IPS-NIHi7 (cell line): Measurements from ENCODE around the gene HSFX3.
"Not testable (repeated sequence)": the region's sequence is repeated elsewhere in the genome, so short reads cannot be mapped to it uniquely, and the experiment has no call there.

ENCODE experiments used
- DNase-seq: peaks from one replicate; pipeline ENCODE4 v3.0.0; 2012; ENCODE audit warnings: mixed read lengths; ENCODE audit errors: extremely low spot score

HSFX3 gene

DNA sequence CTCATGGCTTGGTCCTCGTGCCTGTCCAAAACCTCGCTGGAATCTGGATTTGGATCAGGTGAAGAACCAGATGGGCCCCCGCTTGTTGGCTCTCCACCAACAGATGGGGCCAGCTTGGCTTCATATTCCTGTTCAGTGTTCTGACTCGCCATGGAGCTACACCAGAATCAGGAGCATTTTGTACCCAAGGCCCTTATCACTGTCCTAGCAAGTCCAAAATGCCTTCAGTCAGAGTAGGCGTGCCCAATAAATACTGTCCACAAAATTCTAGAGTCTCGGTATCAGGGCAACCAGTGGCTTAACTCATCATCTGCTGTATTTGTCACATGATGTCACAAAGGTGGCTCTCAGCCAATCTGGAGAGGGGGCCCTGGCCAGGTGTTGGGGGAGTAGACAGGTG lies at the start of gene HSFX3:
Gene HSFX3, minus strand, starts transcription at position 224 of the 400 bp plus-strand sequence. Its CDS starts 72 bp downstream, at position 152.
- DNase-seq = not testable (repeated sequence)

DNA sequence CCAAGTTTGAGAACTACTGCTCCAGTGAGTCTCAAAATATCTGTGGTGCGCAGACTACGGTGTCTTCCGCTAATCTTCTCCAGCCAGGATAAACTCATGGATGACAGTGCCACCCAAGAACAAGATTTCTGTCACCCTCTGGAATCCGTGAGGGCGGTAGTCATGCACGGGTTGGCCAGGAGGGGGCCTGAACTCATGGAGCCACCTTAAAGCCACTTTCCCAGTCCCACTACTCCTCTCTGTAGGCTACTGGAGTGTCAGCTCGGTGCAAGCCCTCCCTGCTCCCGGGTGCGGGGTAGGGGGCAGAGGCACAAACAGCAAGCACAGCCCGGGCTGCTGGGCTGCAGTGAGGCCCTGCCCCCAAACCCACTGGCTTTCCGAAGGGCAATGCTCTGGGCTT lies 48.9 kb upstream of the HSFX3 start:
- not testable (repeated sequence) for DNase-seq

GRCh38 chrX:149595943-149596342 lies 46.2 kb upstream of the HSFX3 start:
- DNase-seq = not testable (repeated sequence)

- DNase-seq = not testable (repeated sequence)
Observed at GRCh38 chrX:149595214-149595613, 45.5 kb upstream of the HSFX3 start, which contains the start of gene HSFX2. Gene HSFX2 (minus strand): TSS chrX:149595314. CDS start chrX:149594700, 614 bp downstream.

- DNase-seq = not testable (repeated sequence)
Observed at GRCh38 chrX:149590993-149591392, 41.3 kb upstream of the HSFX3 start.

- not testable (repeated sequence) for DNase-seq
Observed at GRCh38 chrX:149587359-149587758, 37.6 kb upstream of the HSFX3 start, which contains the start of gene MAGEA9B. Gene MAGEA9B (minus strand): TSS chrX:149587459. CDS start chrX:149583179, 4,280 bp downstream.

DNA sequence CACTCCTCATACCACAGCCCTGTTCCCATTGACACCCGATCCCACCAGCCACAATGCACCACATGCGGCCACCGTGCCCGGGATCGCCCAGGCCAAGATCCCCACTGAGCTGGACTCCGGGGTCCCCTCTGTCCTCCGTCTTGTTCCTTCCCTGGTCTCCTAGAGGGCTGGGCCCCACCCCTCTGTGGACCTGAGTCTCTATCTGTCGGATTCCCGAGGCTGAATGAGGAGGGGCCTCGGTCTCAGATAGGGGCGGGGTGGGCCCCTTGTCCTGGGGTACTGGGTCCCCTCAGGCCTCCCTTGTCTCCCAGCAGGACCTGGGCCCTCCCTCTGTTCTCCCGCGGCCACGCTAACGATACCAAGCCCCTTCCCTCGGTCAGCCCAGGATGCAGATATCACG lies 35.9 kb upstream of the HSFX3 start:
- not testable (repeated sequence) for DNase-seq

DNA sequence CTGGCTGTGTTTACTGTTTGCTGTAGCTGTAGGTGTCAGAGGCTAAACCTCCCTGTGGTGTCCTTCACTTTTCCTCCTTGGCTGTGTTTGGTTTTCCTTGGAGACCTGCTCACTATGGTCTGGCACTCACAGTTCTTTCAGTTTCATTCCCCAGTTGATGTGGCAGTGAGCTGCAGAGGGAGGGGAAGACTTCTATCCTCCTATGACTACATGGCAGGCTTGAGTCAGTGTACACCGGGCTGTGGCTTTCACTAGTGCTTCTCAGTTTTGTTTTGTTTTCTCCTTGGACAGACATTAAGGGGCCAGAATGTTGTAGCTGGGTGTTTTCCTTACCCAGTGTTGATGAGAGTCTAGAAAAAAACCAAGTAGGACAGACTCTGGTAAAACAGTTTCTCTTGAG lies 23.7 kb upstream of the HSFX3 start:
- DNase-seq = not testable (repeated sequence)

GRCh38 chrX:149572743-149573142 lies 23.0 kb upstream of the HSFX3 start:
- DNase-seq = no peak

DNA sequence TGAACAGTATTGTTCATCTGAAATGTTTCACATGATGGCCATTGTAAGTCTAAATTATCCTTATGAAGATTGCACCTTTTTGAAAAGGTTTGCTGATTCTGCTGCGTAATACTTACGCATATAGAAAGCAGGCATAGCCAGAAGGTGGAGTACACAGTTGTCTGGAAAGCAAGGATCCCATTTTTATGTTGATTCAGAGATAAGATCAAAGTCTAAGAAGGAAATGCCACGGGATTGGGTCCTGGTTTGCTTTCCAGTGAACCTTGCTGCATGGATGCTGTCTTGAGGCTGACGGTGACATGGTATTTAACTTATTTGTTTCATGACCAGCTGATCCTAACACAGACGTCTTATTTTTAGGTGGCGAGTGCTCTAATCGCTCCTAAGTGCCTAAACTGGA lies 22.0 kb upstream of the HSFX3 start:
- DNase-seq = no peak

DNA sequence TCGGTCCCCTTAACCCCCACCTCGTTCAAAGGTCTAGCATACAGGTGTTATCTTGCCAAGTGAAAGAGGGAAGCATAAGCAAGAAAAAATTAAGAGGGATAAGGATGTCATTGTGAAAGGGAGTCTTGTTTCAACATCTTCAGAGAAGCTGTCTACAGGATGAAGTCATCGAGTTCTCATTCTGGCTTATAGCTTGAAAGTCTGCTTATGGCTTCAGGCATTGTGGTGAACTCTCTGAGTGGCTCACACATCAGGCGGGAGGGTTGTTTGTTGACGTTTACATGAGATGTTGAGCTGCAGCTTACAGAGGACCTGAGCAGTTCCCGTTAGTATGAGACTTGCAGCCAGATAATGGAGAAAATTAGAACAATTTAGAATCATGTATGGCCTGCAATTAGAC lies 20.9 kb upstream of the HSFX3 start:
- no peak for DNase-seq

DNA sequence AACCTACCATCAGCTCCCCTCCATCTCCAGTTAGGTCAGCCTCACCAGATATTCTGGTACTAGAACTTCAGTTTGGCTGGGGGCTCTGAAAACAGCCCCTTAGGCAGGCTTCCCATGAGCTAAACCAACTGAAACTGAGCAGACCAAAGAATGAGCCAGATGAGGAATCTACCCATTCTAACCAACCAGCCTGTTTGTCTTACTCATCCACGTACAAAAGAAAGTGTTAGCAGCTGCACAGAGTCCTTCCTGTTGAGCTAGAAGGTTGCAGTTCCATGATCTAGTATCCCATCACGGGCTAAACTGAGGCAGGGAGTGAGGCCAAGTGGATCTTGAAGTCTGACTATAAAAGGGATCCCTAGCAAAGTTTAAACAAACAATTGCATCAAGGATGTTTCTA lies 20.0 kb upstream of the HSFX3 start:
- DNase-seq = no peak

- no peak for DNase-seq
Observed at GRCh38 chrX:149568701-149569296, 19.1 kb upstream of the HSFX3 start.

DNA sequence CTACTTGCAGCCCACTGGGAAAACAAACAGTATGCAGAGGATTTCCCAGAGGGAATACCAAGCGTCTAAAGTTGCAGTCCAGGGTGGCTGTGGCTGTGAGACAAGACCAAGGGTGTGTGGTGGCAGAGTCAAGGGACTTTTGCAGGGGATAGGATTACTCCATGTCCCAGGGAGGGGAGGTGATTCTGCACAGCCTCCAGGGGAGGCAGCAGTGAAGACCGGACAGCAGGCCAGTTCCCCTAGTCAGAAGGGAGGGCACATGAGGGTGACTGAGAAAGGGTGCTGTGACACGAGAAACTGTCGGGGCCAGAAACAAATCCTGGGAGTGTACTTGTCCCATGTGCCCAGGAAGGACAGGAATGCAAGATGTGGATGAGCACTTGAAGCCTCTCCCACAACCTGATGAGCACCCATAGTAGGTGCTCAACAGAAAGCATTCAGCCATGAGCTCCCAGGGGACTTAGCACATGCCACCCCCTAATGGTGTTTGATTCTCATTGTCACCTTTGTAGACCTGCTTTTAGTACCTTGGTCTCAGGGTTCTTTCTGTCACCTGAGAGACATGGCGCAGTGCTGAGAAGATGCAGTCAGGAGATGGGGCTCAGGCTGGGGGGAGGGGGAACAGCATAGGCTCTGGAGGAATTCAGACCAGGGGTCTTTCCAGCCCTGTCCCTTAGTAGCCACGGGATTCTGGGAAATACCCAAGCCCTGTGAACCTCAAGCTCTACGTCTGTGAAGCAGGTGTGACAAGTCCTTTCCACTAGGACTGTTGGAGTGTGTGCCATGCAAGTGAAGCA lies 18.1 kb upstream of the HSFX3 start:
- DNase-seq = no peak

- no peak for DNase-seq
Observed at GRCh38 chrX:149563359-149563758, 13.6 kb upstream of the HSFX3 start.

- DNase-seq = not testable (repeated sequence)
Observed at GRCh38 chrX:149555251-149555650, 5.5 kb upstream of the HSFX3 start.

- DNase-seq = not testable (repeated sequence)
Observed at GRCh38 chrX:149551939-149552248, 2.2 kb upstream of the HSFX3 start.

- DNase-seq = not testable (repeated sequence)
Observed at GRCh38 chrX:149551245-149551938, 1.7 kb upstream of the HSFX3 start.

DNA sequence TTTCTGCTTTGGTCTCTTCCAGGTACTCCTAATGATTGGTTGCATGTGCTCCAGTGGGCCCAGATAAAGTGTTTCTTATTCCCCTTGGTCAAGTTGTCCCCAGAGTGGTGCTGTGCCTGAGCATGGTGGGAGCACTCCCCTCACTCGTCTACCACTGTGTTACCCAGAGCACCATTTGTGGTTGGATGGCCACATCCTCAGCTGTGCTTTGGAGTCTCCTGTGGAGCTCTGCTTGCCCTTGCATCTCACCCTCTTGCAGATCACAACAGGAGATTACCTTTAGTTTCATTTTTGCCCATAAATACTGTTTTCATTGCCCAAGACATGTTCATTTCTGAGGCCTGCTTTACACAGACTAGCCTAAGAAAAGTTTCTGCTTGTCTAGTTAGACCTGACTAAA lies 730 bp upstream of the HSFX3 start:
- not testable (repeated sequence) for DNase-seq

DNA sequence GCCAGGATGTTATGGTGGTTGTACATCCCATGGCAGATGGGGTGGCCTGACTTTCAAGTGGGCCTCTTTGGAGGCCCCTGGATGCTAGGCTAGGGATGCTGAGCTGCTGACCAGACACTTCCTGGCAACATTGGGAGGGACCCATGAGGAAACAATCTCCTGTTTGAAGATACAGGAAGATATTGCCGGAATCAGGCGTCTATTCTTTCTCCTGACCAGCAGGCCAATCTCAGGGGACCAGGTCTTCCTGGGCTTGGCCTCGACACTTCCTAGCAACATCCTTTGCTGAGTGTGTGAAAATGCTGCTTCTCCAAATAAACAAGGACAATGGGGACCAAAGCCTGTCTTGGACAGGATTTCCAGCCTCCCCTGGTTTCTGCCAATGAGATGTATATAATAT lies 1.9 kb downstream of the HSFX3 start:
- DNase-seq = not testable (repeated sequence)

GRCh38 chrX:149546962-149547361 lies 2.8 kb downstream of the HSFX3 start:
- DNase-seq = not testable (repeated sequence)
